Cardiac fibroblast (primary cell): Measurements from ENCODE around the gene C1D.

ENCODE experiments used
- DNase-seq, 2 donors: peaks; one replicate each; pipeline versions ENCODE4 v3.0.0 to v3.0.0-alpha.2; 2010; ENCODE audit warnings: low read depth in 2 of 2
- H3K4me3 ChIP-seq, 2 donors: replicated peaks in 1 of 2; 1 replicate in 1 of 2; 2 replicates in 1 of 2; pipeline ENCODE4 v1.5.1; 2011; ENCODE audit warnings: low read depth in 2 of 2, low read length in 2 of 2, mild to moderate bottlenecking in 2 of 2, moderate library complexity in 1 of 2
- CTCF ChIP-seq: IDR thresholded peaks from one replicate; pipeline ENCODE4 v1.5.1; 2011; ENCODE audit warnings: low read depth, mild to moderate bottlenecking, low read length, inconsistent platforms

Gene C1D

DNA sequence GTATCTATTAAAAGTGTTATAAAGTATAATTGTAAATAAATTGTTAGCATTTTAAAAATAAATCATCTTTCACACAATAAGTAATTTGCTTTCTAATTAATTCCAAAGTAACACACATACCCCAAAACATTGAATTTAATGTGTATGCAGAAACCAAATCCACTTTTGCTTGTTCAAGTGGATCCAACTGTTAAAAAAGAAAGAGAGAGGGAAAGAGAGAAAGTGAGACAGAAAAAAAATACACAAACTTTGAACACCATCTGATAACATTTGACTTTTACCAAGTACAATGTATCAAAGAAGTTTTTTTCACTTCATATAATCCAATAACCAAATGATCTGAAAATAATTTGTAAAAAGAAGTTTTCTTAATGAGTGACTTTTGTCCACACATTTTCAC is 16.6 kb downstream of the C1D start:
- H3K4me3 ChIP-seq = no peak overlapping the region
- no peak for TF ChIP-seq CTCF
- DNase-seq = no peak

DNA sequence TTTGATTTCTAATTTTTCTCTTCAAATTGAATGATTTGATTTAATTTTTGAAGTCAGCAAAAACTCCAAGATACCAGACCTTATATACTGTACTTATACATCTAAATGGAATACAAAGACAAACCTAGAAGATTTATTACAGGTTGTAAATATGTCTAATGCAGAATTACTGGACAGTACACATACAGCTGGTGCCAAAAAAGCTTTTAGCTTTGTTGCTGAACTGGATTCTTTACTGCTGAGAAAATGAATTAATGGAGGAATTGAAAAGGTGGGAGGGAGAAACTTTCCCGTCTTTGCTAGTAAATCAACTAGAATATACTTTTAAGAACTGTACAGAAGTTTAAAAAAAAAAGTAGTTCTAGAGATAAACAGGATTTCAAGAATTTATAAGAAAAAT is 17.5 kb downstream of the C1D start:
- TF ChIP-seq CTCF = no peak
- no peak overlapping the region for H3K4me3 ChIP-seq
- no peak for DNase-seq

- no peak for TF ChIP-seq CTCF
- H3K4me3 ChIP-seq = no peak overlapping the region
- DNase-seq = peak; percentile 19 to 85
Measured at GRCh38 chr2:68044099-68044498, 18.7 kb downstream of the C1D start.

DNA sequence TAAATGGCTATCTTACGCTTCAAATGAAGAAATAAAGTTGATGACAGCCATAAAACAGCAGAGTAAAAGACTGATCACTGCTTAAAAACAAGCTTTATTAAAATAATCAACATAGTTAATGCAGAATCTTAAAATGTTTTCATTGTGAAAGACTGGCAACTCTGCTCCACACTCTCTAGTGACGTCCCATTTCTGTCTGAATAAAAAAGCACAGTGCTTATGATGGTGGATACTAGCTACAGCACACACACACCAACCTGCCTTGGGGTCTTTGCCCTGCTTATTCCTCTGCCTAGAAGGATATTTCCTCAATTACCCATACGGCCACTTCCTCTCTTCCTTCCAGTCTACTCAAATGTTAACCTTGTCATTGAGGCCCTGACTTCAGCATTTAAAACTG is 19.1 kb downstream of the C1D start:
- H3K4me3 ChIP-seq = no peak overlapping the region
- TF ChIP-seq CTCF = no peak
- DNase-seq = no peak

DNA sequence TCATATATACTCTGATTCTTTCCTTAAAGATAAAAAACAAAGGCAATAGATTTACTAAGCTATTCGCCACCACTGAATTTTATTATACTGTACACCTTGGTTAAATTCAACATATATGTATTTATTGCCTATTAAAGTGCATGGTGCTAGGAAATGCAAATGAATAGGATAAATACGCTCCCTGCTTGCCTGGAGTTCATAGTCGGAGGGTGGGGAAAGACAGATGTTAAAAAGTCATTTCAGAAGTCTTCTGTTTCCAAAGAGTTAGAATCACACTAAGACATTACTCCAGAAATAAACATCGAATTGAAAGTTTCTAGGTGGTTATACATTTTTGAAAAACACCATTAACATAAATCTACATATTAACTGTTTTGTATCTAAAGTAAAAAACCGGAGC is 19.8 kb downstream of the C1D start:
- no peak for TF ChIP-seq CTCF
- no peak overlapping the region for H3K4me3 ChIP-seq
- no peak for DNase-seq

DNA sequence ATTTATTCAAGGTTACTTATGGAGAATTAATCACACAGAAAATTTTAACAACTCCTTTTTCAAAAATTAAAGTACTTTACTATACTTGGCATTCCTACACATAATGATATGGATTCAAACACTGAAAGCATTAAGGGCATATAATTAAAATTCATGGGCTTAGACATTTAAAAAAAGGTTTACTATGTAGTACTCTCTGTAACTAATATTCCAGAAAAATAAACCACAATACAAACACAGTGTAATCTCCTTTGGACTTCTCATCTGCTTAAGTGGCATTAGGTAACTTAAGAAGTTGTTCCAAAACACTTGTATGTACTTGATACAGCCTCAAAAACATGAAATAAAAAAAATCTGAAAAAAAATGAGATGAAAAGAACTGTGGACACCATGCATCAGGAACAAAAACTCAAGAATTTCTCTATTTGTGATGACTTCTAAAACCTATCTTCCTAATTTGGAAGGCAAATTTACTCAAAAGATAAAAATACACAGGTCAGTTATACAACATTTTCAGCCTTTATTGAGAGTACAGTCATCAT is 21.0 kb downstream of the C1D start:
- DNase-seq = no peak

More for the DNA sequence above, 21.0 kb downstream of the C1D start:
- H3K4me3 ChIP-seq = no peak overlapping the region
- TF ChIP-seq CTCF = no peak
